ENCODE data around the gene OSBPL2.

DNA sequence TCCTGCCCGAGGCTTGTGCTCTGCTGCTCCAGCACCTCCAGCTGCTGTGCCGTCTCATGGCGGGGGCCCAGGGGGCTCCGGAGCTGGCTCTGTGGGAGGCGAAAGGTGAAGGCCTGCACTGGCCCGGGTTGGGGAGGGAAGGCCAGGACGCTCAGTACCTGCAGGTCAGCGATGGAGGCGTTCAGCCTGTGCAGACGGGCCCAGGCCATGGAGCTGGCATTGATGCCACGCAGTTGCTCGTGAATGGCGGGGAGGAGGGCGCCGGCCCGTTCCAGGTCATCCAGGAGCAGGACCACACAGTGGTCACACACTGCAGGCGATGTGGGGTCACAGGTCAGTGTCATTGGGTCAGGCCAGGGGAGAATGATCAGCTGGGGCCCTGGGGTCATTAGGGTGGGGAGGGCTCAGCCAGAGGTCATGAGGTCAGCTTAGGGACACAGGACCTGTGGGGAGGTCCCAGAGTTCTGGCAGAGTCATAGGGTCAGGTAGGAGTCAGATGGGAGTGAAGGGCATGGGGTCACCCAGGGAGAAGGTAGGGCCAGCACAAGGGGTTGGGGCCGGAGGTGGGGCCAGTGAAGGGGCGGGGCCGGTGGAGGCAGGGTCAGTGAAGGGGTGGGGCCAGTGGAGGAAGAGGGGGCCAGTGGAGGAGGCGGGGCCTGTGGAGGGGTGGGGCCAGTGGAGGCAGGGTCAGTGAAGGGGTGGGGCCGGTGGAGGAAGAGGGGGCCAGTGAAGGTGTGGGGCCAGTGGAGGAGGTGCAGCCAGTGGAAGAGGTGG lies 82.4 kb downstream of the OSBPL2 start:
- no peak for TF ChIP-seq REST (IDR thresholded peaks at IDR 0.05; ENCODE audit: insufficient read depth in 1 of 2, low read depth in 2 of 2, low read length in 1 of 2)
- TF ChIP-seq, protein P1, sequence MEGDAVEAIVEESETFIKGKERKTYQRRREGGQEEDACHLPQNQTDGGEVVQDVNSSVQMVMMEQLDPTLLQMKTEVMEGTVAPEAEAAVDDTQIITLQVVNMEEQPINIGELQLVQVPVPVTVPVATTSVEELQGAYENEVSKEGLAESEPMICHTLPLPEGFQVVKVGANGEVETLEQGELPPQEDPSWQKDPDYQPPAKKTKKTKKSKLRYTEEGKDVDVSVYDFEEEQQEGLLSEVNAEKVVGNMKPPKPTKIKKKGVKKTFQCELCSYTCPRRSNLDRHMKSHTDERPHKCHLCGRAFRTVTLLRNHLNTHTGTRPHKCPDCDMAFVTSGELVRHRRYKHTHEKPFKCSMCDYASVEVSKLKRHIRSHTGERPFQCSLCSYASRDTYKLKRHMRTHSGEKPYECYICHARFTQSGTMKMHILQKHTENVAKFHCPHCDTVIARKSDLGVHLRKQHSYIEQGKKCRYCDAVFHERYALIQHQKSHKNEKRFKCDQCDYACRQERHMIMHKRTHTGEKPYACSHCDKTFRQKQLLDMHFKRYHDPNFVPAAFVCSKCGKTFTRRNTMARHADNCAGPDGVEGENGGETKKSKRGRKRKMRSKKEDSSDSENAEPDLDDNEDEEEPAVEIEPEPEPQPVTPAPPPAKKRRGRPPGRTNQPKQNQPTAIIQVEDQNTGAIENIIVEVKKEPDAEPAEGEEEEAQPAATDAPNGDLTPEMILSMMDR (IDR thresholded peaks at IDR 0.05) = no peak
- no peak; the same call in none of the 2 replicates for TF ChIP-seq POLR2AphosphoS5 (IDR thresholded peaks at IDR 0.05; ENCODE audit: low read depth, low read length)
- no peak for TF ChIP-seq SIN3A (IDR thresholded peaks at IDR 0.05; ENCODE audit: borderline replicate concordance, insufficient read depth, low read depth, low read length)
- TF ChIP-seq TCF7L2 (IDR thresholded peaks at IDR 0.05; ENCODE audit: low read depth, low read length) = no peak
